Stimulated activated CD4-positive, alpha-beta T cell treated with anti-CD3 and anti-CD28 coated beads, TNF-alpha, amount 100 ng/mL, for 24 hours (primary cell): Measurements from ENCODE around the gene WDR44.
"Not testable (repeated sequence)": the region's sequence is repeated elsewhere in the genome, so short reads cannot be mapped to it uniquely, and the experiment has no call there.

ENCODE experiments used
- DNase-seq, 3 experiments: peaks; one replicate each; pipeline ENCODE4 v3.0.0-alpha.2; 2020; ENCODE audit warnings: low read depth in 3 of 3

WDR44 gene

GRCh38 chrX:118345464-118346257, at the start of gene WDR44:
Gene WDR44 (plus strand): TSS chrX:118346106. CDS start chrX:118346504, 398 bp downstream.
- DNase-seq = peak; percentile 81 to 88 (median 82)

- DNase-seq = not testable (repeated sequence)
Observed at GRCh38 chrX:118305827-118306226, 40.1 kb upstream of the WDR44 start.

GRCh38 chrX:118315529-118315928, 30.4 kb upstream of the WDR44 start:
- no peak for DNase-seq

- no peak for DNase-seq
Observed at GRCh38 chrX:118324588-118324987, 21.3 kb upstream of the WDR44 start.

GRCh38 chrX:118325453-118325852, 20.5 kb upstream of the WDR44 start:
- no peak for DNase-seq

GRCh38 chrX:118329175-118329574, 16.7 kb upstream of the WDR44 start:
- no peak for DNase-seq

GRCh38 chrX:118337687-118338086, 8.2 kb upstream of the WDR44 start:
- DNase-seq = no peak

- DNase-seq = no peak
Observed at GRCh38 chrX:118338930-118339329, 7.0 kb upstream of the WDR44 start.

- no peak for DNase-seq
Observed at GRCh38 chrX:118345045-118345463, 852 bp upstream of the WDR44 start.

GRCh38 chrX:118346258-118347094, 570 bp downstream of the WDR44 start:
- peak in 2 of 3 experiments; percentile 13 to 42 for DNase-seq

- no peak for DNase-seq
Observed at GRCh38 chrX:118347131-118347530, 1.2 kb downstream of the WDR44 start.

- DNase-seq = no peak
Observed at GRCh38 chrX:118347736-118348135, 1.8 kb downstream of the WDR44 start.

GRCh38 chrX:118348186-118348810, 2.4 kb downstream of the WDR44 start:
- no peak for DNase-seq

- DNase-seq = no peak
Observed at GRCh38 chrX:118349188-118349587, 3.3 kb downstream of the WDR44 start.

GRCh38 chrX:118350221-118350620, 4.3 kb downstream of the WDR44 start:
- no peak for DNase-seq

GRCh38 chrX:118350706-118351105, 4.8 kb downstream of the WDR44 start:
- DNase-seq = no peak

GRCh38 chrX:118352566-118352965, 6.7 kb downstream of the WDR44 start:
- DNase-seq = no peak

GRCh38 chrX:118353081-118353850, 7.4 kb downstream of the WDR44 start:
- no peak for DNase-seq

- no peak for DNase-seq
Observed at GRCh38 chrX:118355225-118355920, 9.5 kb downstream of the WDR44 start.

GRCh38 chrX:118356154-118356701, 10.3 kb downstream of the WDR44 start:
- DNase-seq = no peak
